Adrenal gland (tissue), 5 donors: Measurements from ENCODE around the gene APOL6.

ENCODE experiments used
- POLR2A ChIP-seq, 2 donors: fragments of 450-650 bp; IDR thresholded peaks; one replicate each; pipeline ENCODE4 v1.6.1; 2017; ENCODE audit warnings: antibody characterized with exemption in 2 of 2, mild to moderate bottlenecking in 2 of 2, moderate library complexity in 1 of 2
- TF ChIP-seq, protein P1 (sequence below), 6 experiments: fragments of 450-650 bp in 4 of 6; fragments of 200-600 bp in 2 of 6; sonication (generic) in 1 of 6; IDR thresholded peaks; 1 replicate in 5 of 6; 2 replicates in 1 of 6; pipeline versions ENCODE4 v1.5.1 to v1.8.0; 2016 to 2021; ENCODE audit warnings: antibody characterized with exemption in 6 of 6, mild to moderate bottlenecking in 2 of 6, moderate library complexity in 1 of 6
- donor health status: DM: no; HTN: no; CAD: no.

- TF ChIP-seq, protein P1, sequence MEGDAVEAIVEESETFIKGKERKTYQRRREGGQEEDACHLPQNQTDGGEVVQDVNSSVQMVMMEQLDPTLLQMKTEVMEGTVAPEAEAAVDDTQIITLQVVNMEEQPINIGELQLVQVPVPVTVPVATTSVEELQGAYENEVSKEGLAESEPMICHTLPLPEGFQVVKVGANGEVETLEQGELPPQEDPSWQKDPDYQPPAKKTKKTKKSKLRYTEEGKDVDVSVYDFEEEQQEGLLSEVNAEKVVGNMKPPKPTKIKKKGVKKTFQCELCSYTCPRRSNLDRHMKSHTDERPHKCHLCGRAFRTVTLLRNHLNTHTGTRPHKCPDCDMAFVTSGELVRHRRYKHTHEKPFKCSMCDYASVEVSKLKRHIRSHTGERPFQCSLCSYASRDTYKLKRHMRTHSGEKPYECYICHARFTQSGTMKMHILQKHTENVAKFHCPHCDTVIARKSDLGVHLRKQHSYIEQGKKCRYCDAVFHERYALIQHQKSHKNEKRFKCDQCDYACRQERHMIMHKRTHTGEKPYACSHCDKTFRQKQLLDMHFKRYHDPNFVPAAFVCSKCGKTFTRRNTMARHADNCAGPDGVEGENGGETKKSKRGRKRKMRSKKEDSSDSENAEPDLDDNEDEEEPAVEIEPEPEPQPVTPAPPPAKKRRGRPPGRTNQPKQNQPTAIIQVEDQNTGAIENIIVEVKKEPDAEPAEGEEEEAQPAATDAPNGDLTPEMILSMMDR (IDR thresholded peaks at IDR 0.05): no peak
- no peak for TF ChIP-seq POLR2A (IDR thresholded peaks at IDR 0.05)
Observed at GRCh38 chr22:35649026-35649553, 844 bp downstream of the APOL6 start.
